Stimulated activated CD4-positive, alpha-beta T cell treated with anti-CD3 and anti-CD28 coated beads, Interleukin-2, amount 100 ng/mL, for 48 hours (primary cell): ENCODE data around the gene CMTR1.
"Not testable (repeated sequence)": the region's sequence is repeated elsewhere in the genome, so short reads cannot be mapped to it uniquely, and the experiment has no call there.

Experiments
- DNase-seq, 2 donors: peaks; one replicate each; pipeline ENCODE4 v3.0.0-alpha.2; 2020

CMTR1 gene

GRCh38 chr6:37435373-37435772 lies 2.4 kb downstream of the CMTR1 start:
- no peak for DNase-seq

GRCh38 chr6:37435816-37436215 lies 2.8 kb downstream of the CMTR1 start:
- DNase-seq = no peak

- no peak for DNase-seq
These were observed 5.9 kb downstream of the CMTR1 start for GRCh38 chr6:37438930-37439329.

GRCh38 chr6:37441651-37442050 lies 8.6 kb downstream of the CMTR1 start:
- no peak for DNase-seq

GRCh38 chr6:37442416-37443215 lies 9.6 kb downstream of the CMTR1 start:
- no peak for DNase-seq

GRCh38 chr6:37443216-37443542 lies 10.2 kb downstream of the CMTR1 start:
- DNase-seq = not testable (repeated sequence)

- no peak for DNase-seq
These were observed 17.0 kb downstream of the CMTR1 start for GRCh38 chr6:37449984-37450383.

GRCh38 chr6:37451441-37452193 lies 18.6 kb downstream of the CMTR1 start:
- DNase-seq = no peak

GRCh38 chr6:37452522-37452921 lies 19.5 kb downstream of the CMTR1 start:
- DNase-seq = no peak

GRCh38 chr6:37454420-37455140 lies 21.6 kb downstream of the CMTR1 start:
- no peak for DNase-seq

GRCh38 chr6:37456126-37456525 lies 23.1 kb downstream of the CMTR1 start:
- no peak for DNase-seq

- no peak for DNase-seq
These were observed 24.0 kb downstream of the CMTR1 start for GRCh38 chr6:37456816-37457560.

GRCh38 chr6:37459981-37460800 lies 27.2 kb downstream of the CMTR1 start:
- DNase-seq = no peak

GRCh38 chr6:37460805-37461204 lies 27.8 kb downstream of the CMTR1 start:
- DNase-seq = no peak

GRCh38 chr6:37463110-37463509 lies 30.1 kb downstream of the CMTR1 start:
- DNase-seq = no peak

- no peak for DNase-seq
These were observed 34.7 kb downstream of the CMTR1 start for GRCh38 chr6:37467718-37468117.

GRCh38 chr6:37473364-37474095 lies 40.5 kb downstream of the CMTR1 start:
- no peak for DNase-seq

- DNase-seq = no peak
These were observed 41.3 kb downstream of the CMTR1 start for GRCh38 chr6:37474316-37474715.

- no peak for DNase-seq
These were observed 44.2 kb downstream of the CMTR1 start for GRCh38 chr6:37477191-37477590.

GRCh38 chr6:37477656-37478435 lies 44.8 kb downstream of the CMTR1 start:
- DNase-seq = no peak

GRCh38 chr6:37478827-37479226 lies 45.8 kb downstream of the CMTR1 start:
- DNase-seq = no peak
